ENCODE data around the gene SNTG2.
"Not testable (repeated sequence)": the region's sequence is repeated elsewhere in the genome, so short reads cannot be mapped to it uniquely, and the experiment has no call there.

SNTG2 gene

DNA sequence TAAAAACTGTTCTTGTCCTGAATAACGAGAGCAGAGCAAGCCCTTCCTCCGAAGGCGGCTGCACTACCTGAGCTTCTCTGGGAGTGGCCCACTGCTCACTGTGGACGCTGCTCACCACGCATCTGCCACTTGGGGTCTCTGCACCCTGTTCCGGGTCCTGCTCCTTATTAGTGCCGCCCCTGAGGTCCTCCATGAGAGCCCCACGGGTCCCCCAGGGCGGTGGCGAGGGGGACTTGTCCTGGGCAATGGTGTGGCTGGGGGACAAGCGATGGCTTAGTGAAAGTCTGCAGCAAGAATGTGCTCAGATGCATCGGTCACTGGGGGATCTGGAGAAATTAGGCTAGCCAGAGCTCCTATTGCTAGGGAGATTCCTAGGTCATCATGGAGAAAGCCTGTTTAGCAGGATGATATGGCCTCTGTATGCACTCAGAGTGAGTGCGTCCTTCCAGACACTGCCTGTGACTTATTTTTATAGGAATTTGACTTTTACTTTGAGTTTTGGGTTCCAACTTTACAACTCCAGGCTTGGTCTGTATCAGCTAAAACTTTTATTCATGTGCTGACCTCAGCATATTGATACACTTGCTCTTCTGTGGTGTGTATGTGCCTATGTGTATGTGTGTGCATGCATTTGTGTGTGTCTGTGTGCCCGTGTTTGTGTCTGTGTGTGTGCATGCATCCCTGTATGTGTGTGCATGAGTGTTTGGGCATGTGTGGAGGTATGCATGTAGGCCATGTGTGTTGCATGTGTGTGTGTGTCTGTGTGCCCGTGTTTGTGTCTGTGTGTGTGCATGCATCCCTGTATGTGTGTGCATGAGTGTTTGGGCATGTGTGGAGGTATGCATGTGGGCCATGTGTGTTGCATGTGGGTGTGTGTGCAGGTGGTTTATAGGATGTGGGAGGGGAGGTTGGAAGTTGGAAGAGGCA is 129.5 kb downstream of the SNTG2 start:
- Histone ChIP-seq H3K36me3 (ENCODE audit: control insufficient read depth in 2 of 2, insufficient read depth in 2 of 2, low read length in 2 of 2) (no peaks in the 10 kb centered on the region), H3K27me3 (ENCODE audit: control insufficient read depth in 2 of 2, insufficient read depth in 2 of 2, low read length in 2 of 2) (no peaks in the 10 kb centered on the region)

DNA sequence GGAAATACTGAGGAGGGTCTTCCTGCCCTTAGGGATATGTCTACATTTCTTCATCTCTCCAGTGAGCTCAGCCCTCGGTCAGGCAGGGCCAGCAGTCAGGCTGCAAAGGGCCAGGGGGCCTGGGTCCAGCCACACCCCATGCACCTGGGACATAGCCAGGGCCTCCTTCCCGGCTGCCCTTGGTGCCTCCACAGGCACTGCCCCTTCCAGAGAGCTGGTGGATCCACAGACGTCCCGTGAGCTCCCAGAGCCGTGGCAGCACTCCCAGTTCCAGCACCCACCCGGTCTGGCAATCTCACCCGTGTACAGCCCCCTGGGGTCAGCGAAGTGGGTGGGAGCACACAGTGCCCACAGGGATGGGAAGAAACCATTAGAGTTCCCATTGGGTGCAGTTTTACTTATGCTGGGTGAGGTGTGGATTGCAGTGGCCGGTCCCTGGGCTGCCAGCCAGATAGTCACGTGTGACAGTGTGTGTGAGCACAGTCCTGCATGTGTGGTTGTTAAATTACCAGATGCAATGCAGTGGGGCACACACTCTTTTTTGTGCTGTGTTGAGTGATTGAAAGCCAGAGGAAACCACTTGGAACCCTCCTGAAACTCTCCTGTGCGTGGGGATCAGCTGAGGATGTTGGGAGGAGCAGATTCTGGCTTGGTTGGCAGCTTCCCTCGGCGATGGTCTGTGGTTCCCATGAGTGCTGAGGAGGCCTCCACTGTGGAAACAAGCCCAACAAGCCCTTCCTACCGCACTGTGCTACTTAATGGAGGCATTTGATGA is 131.0 kb downstream of the SNTG2 start:
- Histone ChIP-seq H3K27me3 (ENCODE audit: control insufficient read depth in 2 of 2, insufficient read depth in 2 of 2, low read length in 2 of 2) (no peaks in the 10 kb centered on the region), H3K9me3 (ENCODE audit: control insufficient read depth in 2 of 2, low read length in 2 of 2) (no peaks in the 10 kb centered on the region), H3K4me1 (ENCODE audit: control insufficient read depth in 2 of 2, insufficient read depth in 2 of 2, low read length in 2 of 2) (no peaks in the 10 kb centered on the region), H3K9ac (ENCODE audit: low read depth in 1 of 2, low read length in 2 of 2) (no peak overlapping the region), H3K27ac (ENCODE audit: low read depth in 2 of 2, low read length in 2 of 2) (no peak overlapping the region), H3K4me3 (ENCODE audit: low read length in 2 of 2) (no peak overlapping the region), H3K36me3 (ENCODE audit: control insufficient read depth in 2 of 2, insufficient read depth in 2 of 2, low read length in 2 of 2) (no peaks in the 10 kb centered on the region)

More for the DNA sequence above, 129.5 kb downstream of the SNTG2 start:
- no peaks in the 10 kb centered on the region for H3K9me3 ChIP-seq (ENCODE audit: control insufficient read depth in 2 of 2, low read length in 2 of 2)
- no peak overlapping the region for H3K27ac ChIP-seq (ENCODE audit: low read depth in 2 of 2, low read length in 2 of 2)
- H3K4me3 ChIP-seq (ENCODE audit: low read length in 2 of 2) = no peak overlapping the region
- no peaks in the 10 kb centered on the region for H3K4me1 ChIP-seq (ENCODE audit: control insufficient read depth in 2 of 2, insufficient read depth in 2 of 2, low read length in 2 of 2)
- H3K9ac ChIP-seq (ENCODE audit: low read depth in 1 of 2, low read length in 2 of 2) = no peak overlapping the region

DNA sequence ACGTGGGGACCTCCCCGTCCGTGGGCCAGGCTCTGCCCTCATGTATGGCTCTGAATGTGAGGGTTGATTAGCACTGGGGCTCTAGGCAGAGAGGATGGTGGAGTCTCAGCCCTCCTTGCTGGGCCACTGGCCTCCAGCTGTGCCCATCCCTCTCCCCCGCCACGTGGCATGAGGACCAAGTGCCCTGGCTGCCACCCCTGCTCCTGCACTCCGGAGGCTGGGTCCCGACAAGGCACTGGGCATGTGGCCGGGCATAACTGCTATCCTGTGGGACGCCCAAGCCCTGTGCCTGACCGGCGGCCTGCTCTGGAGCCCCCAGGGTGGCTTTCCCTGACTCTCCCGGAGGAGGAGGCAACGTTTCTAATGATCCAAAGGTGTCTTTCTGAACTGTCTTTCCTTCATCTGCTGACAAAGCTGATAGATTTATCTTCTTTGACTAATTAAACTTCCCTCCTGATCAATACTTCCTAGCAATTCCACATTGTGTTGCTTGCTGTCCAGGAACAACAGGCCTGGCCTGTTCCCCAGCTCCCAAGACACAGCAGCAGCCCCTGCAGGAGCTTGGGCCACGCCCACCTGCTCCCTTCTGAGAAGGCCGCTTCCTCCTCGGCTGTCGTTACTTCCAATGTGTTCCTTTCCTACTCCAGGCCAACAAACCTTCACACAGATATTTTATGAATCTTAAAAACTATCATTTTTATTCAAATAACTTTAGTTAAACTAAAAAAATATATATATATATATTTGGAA is 132.0 kb downstream of the SNTG2 start:
- Histone ChIP-seq H3K27ac (ENCODE audit: low read depth in 2 of 2, low read length in 2 of 2) (no peak overlapping the region), H3K9ac (ENCODE audit: low read depth in 1 of 2, low read length in 2 of 2) (no peak overlapping the region), H3K4me1 (ENCODE audit: control insufficient read depth in 2 of 2, insufficient read depth in 2 of 2, low read length in 2 of 2) (no peaks in the 10 kb centered on the region), H3K36me3 (ENCODE audit: control insufficient read depth in 2 of 2, insufficient read depth in 2 of 2, low read length in 2 of 2) (no peaks in the 10 kb centered on the region), H3K27me3 (ENCODE audit: control insufficient read depth in 2 of 2, insufficient read depth in 2 of 2, low read length in 2 of 2) (no peaks in the 10 kb centered on the region), H3K4me3 (ENCODE audit: low read length in 2 of 2) (no peak overlapping the region), H3K9me3 (ENCODE audit: control insufficient read depth in 2 of 2, low read length in 2 of 2) (no peaks in the 10 kb centered on the region)

DNA sequence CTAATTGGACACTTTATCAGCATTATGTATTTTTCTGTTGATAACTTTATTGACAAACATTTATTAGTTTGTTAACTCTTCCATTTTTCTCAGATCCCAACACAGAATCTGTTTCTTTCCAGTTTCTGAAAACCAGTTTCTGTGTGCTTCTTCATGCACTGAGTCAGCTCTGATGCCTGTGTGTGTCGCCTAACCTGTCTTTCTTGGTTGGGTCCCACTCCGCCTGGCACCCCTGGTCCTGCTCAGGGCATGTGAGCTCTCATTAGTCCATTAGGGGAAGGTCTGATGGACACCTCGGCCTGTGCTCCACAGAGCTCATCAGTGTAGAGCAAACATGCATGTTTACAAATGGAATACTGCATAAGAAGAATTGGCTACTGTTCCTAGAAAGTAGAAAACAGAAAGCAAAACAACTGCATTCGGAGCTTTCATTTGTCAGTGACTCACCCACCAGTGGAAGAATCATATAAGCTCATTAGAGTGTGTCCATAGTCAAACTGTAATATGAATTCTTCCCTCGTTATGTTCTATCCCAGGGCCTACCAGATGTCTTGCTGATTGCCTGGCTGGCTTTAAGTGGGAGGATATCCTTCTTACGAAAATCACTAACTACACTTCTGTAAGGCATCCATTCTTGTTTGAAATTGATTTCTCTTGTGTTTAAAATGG is 137.7 kb downstream of the SNTG2 start:
- H3K27ac ChIP-seq (ENCODE audit: low read depth in 2 of 2, low read length in 2 of 2) = no peak overlapping the region
- no peaks in the 10 kb centered on the region for H3K4me1 ChIP-seq (ENCODE audit: control insufficient read depth in 2 of 2, insufficient read depth in 2 of 2, low read length in 2 of 2)
- no peaks in the 10 kb centered on the region for H3K27me3 ChIP-seq (ENCODE audit: control insufficient read depth in 2 of 2, insufficient read depth in 2 of 2, low read length in 2 of 2)
- no peaks in the 10 kb centered on the region for H3K9me3 ChIP-seq (ENCODE audit: control insufficient read depth in 2 of 2, low read length in 2 of 2)
- H3K4me3 ChIP-seq (ENCODE audit: low read length in 2 of 2) = no peak overlapping the region
- no peak overlapping the region for H3K9ac ChIP-seq (ENCODE audit: low read depth in 1 of 2, low read length in 2 of 2)
- H3K36me3 ChIP-seq (ENCODE audit: control insufficient read depth in 2 of 2, insufficient read depth in 2 of 2, low read length in 2 of 2) = no peaks in the 10 kb centered on the region

GRCh38 chr2:1088940-1089339 is 138.3 kb downstream of the SNTG2 start:
- H3K27ac ChIP-seq (ENCODE audit: low read depth in 2 of 2, low read length in 2 of 2) = no peak overlapping the region
- no peaks in the 10 kb centered on the region for H3K9me3 ChIP-seq (ENCODE audit: control insufficient read depth in 2 of 2, low read length in 2 of 2)

DNA sequence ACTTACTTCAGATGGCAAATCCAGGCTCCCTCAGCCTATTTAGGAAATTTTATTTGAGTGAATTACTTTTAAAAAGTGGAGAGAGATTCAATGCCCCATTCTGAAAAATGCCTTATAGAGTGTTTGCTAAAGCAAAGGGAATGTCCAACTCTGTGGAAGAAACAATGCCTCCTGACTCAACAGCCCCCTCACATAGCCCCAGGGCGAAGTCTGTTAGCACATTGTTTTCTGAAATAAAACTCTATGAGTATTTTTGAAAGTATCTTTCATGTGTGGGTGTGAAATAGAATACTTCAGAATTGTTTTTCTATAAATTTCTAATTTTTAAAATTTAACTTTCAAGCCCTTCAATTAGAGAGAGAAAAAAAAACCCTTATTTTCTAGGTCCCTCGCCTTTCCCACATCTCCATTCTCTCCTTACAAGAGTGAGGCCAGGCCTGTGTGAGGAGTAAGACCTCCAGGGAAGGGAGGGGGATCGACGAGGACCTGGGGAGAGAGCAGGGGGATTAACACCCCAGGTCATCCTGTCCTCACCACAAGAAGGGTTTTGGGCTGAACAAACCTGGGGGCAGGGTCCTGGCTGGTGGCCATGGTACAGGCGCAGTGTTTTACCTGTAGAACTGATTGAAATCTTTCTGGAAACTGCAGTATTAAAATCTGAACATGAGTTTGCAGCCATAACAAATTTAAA is 141.4 kb downstream of the SNTG2 start:
- Histone ChIP-seq H3K27ac (ENCODE audit: low read depth in 2 of 2, low read length in 2 of 2) (no peak overlapping the region), H3K27me3 (ENCODE audit: control insufficient read depth in 2 of 2, insufficient read depth in 2 of 2, low read length in 2 of 2) (no peaks in the 10 kb centered on the region), H3K4me1 (ENCODE audit: control insufficient read depth in 2 of 2, insufficient read depth in 2 of 2, low read length in 2 of 2) (no peaks in the 10 kb centered on the region)

More at GRCh38 chr2:1088940-1089339, 138.3 kb downstream of the SNTG2 start:
- H3K36me3 ChIP-seq (ENCODE audit: control insufficient read depth in 2 of 2, insufficient read depth in 2 of 2, low read length in 2 of 2) = no peaks in the 10 kb centered on the region
- H3K27me3 ChIP-seq (ENCODE audit: control insufficient read depth in 2 of 2, insufficient read depth in 2 of 2, low read length in 2 of 2) = no peaks in the 10 kb centered on the region
- no peak overlapping the region for H3K4me3 ChIP-seq (ENCODE audit: low read length in 2 of 2)
- H3K4me1 ChIP-seq (ENCODE audit: control insufficient read depth in 2 of 2, insufficient read depth in 2 of 2, low read length in 2 of 2) = no peaks in the 10 kb centered on the region
- H3K9ac ChIP-seq (ENCODE audit: low read depth in 1 of 2, low read length in 2 of 2) = no peak overlapping the region

GRCh38 chr2:1093668-1094067 is 143.0 kb downstream of the SNTG2 start:
- not testable (repeated sequence) for H3K27me3 ChIP-seq (ENCODE audit: control insufficient read depth in 2 of 2, insufficient read depth in 2 of 2, low read length in 2 of 2); H3K27ac ChIP-seq (ENCODE audit: low read depth in 2 of 2, low read length in 2 of 2); H3K36me3 ChIP-seq (ENCODE audit: control insufficient read depth in 2 of 2, insufficient read depth in 2 of 2, low read length in 2 of 2); H3K4me1 ChIP-seq (ENCODE audit: control insufficient read depth in 2 of 2, insufficient read depth in 2 of 2, low read length in 2 of 2); H3K9me3 ChIP-seq (ENCODE audit: control insufficient read depth in 2 of 2, low read length in 2 of 2); H3K9ac ChIP-seq (ENCODE audit: low read depth in 1 of 2, low read length in 2 of 2); H3K4me3 ChIP-seq (ENCODE audit: low read length in 2 of 2)

More for the DNA sequence above, 141.4 kb downstream of the SNTG2 start:
- Histone ChIP-seq H3K9me3 (ENCODE audit: control insufficient read depth in 2 of 2, low read length in 2 of 2) (no peaks in the 10 kb centered on the region), H3K4me3 (ENCODE audit: low read length in 2 of 2) (no peak overlapping the region), H3K36me3 (ENCODE audit: control insufficient read depth in 2 of 2, insufficient read depth in 2 of 2, low read length in 2 of 2) (no peaks in the 10 kb centered on the region), H3K9ac (ENCODE audit: low read depth in 1 of 2, low read length in 2 of 2) (no peak overlapping the region)

DNA sequence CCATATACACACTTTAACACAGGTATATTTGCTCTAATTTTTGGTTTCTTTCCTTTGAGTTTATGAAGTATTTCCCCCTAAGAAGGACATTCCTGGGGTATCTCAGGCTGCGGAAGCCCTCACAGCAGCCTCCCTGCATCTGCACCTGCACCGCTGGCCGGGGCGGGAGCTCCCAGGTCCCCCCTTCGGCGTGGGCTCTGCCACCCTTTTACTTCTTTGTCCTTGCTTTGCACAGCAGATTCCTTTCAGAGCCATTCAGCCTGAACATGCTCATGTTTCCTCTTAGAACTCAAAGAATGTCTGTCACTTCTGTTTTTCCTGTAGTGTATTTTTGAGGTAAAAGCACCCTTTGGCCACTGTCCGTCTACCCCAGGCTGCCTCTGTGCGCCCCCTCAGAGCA is 146.5 kb downstream of the SNTG2 start:
- no peaks in the 10 kb centered on the region for H3K27me3 ChIP-seq (ENCODE audit: control insufficient read depth in 2 of 2, insufficient read depth in 2 of 2, low read length in 2 of 2)
- no peaks in the 10 kb centered on the region for H3K4me1 ChIP-seq (ENCODE audit: control insufficient read depth in 2 of 2, insufficient read depth in 2 of 2, low read length in 2 of 2)
- H3K9me3 ChIP-seq (ENCODE audit: control insufficient read depth in 2 of 2, low read length in 2 of 2) = no peaks in the 10 kb centered on the region
- no peak overlapping the region for H3K9ac ChIP-seq (ENCODE audit: low read depth in 1 of 2, low read length in 2 of 2)
- no peak overlapping the region for H3K4me3 ChIP-seq (ENCODE audit: low read length in 2 of 2)
- H3K27ac ChIP-seq (ENCODE audit: low read depth in 2 of 2, low read length in 2 of 2) = no peak overlapping the region
- H3K36me3 ChIP-seq (ENCODE audit: control insufficient read depth in 2 of 2, insufficient read depth in 2 of 2, low read length in 2 of 2) = no peaks in the 10 kb centered on the region

- no peaks in the 10 kb centered on the region for H3K9me3 ChIP-seq (ENCODE audit: control insufficient read depth in 2 of 2, low read length in 2 of 2)
- no peak overlapping the region for H3K9ac ChIP-seq (ENCODE audit: low read depth in 1 of 2, low read length in 2 of 2)
- H3K4me3 ChIP-seq (ENCODE audit: low read length in 2 of 2) = no peak overlapping the region
- no peaks in the 10 kb centered on the region for H3K27me3 ChIP-seq (ENCODE audit: control insufficient read depth in 2 of 2, insufficient read depth in 2 of 2, low read length in 2 of 2)
- H3K36me3 ChIP-seq (ENCODE audit: control insufficient read depth in 2 of 2, insufficient read depth in 2 of 2, low read length in 2 of 2) = no peaks in the 10 kb centered on the region
- no peak overlapping the region for H3K27ac ChIP-seq (ENCODE audit: low read depth in 2 of 2, low read length in 2 of 2)
- H3K4me1 ChIP-seq (ENCODE audit: control insufficient read depth in 2 of 2, insufficient read depth in 2 of 2, low read length in 2 of 2) = no peaks in the 10 kb centered on the region
Observed at GRCh38 chr2:1099418-1099817, 148.8 kb downstream of the SNTG2 start.
